ENCODE measurements around the gene PARVB.

GRCh38 chr22:44116331-44116730 lies 92.2 kb downstream of the PARVB start:
- TF ChIP-seq POLR2A (IDR thresholded peaks at IDR 0.05) = no peak
- TF ChIP-seq CTCF (IDR thresholded peaks at IDR 0.05) = no peak
